Lower lobe of right lung (tissue), 2 donors: ENCODE data around the gene GHRL. TPM values are rescaled to one million over a fixed set of nuclear protein-coding genes. Genes with fewer than 3 reads are reported as not detected.

ENCODE experiments used
- ATAC-seq, 2 donors: fragments of 200-7000 bp; cut with Tn5 transposase; one replicate each; pipeline ENCODE4 v1.9.1; 2020 to 2022; ENCODE audit warnings: mild to moderate bottlenecking in 2 of 2, moderate library complexity in 2 of 2
- DNase-seq: peaks from one replicate; pipeline ENCODE4 v3.0.0-alpha.2; 2020
- H3K27ac ChIP-seq: fragments of 200-600 bp; one replicate; pipeline ENCODE4 v1.8.0; 2022
- H3K27me3 ChIP-seq: fragments of 200-600 bp; one replicate; pipeline ENCODE4 v1.8.0; 2022; ENCODE audit warnings: low read depth
- H3K36me3 ChIP-seq: fragments of 200-600 bp; one replicate; pipeline ENCODE4 v1.8.0; 2022; ENCODE audit warnings: mild to moderate bottlenecking
- H3K4me1 ChIP-seq: fragments of 200-600 bp; one replicate; pipeline ENCODE4 v1.8.0; 2022
- H3K4me3 ChIP-seq: fragments of 200-600 bp; one replicate; pipeline ENCODE4 v1.8.0; 2022; ENCODE audit warnings: mild to moderate bottlenecking
- H3K9me3 ChIP-seq: fragments of 200-600 bp; one replicate; pipeline ENCODE4 v1.8.0; 2022
- CTCF ChIP-seq: fragments of 200-600 bp; IDR thresholded peaks from one replicate; pipeline ENCODE4 v1.8.0; 2022; ENCODE audit warnings: antibody characterized with exemption, mild to moderate bottlenecking
- intact Hi-C: fragments of 100-400 bp; cut with DNase I; formaldehyde crosslinking; loops from one replicate; pipeline ENCODE4 v1.11.0; 2022
- total RNA-seq: library from RNA; stranded (reverse); fragmentation: NEBNext Ultra II Directional; extraction: Animal tissue kit (Norgen Biotek cat#: 25700); gene quantifications from one replicate; pipeline ENCODE4 v1.2.1, GENCODE V29; 2021
- donor health status: DM: no; HTN: yes; CAD: no; lungs with severe emphysema.

Gene GHRL
- total RNA-seq, 1 donor from 2014 or later: 2.5 TPM

- peaks cover 100% of the 10 kb centered on the region for H3K36me3 ChIP-seq
- DNase-seq (no peak), ATAC-seq (peak in 1 of 2 donors; percentile 11)
- H3K27ac ChIP-seq: no peak overlapping the region
- no peak overlapping the region for H3K4me3 ChIP-seq
- no peaks in the 10 kb centered on the region for H3K9me3 ChIP-seq
- no peaks in the 10 kb centered on the region for H3K27me3 ChIP-seq
- intact Hi-C loops: no loop called here
- TF ChIP-seq CTCF: no peak
- H3K4me1 ChIP-seq: peaks cover 11% of the 10 kb centered on the region
Observed at GRCh38 chr3:10312391-10312790, 19.6 kb upstream of the GHRL start.

- ATAC-seq: no peak
- Histone ChIP-seq H3K4me1 (peaks cover 11% of the 10 kb centered on the region), H3K9me3 (no peaks in the 10 kb centered on the region), H3K4me3 (no peak overlapping the region), H3K36me3 (peaks cover 100% of the 10 kb centered on the region), H3K27me3 (no peaks in the 10 kb centered on the region), H3K27ac (no peak overlapping the region)
- TF ChIP-seq CTCF: no peak
- no peak for DNase-seq
- intact Hi-C loops: no loop called here
Observed at GRCh38 chr3:10311710-10312109, 19.0 kb upstream of the GHRL start.

- peaks cover 100% of the 10 kb centered on the region for H3K36me3 ChIP-seq
- intact Hi-C loops: no loop called here
- H3K27me3 ChIP-seq: no peaks in the 10 kb centered on the region
- no peak overlapping the region for H3K4me3 ChIP-seq
- H3K9me3 ChIP-seq: no peaks in the 10 kb centered on the region
- no peak for DNase-seq
- H3K4me1 ChIP-seq: peaks cover 11% of the 10 kb centered on the region
- ATAC-seq: no peak
- no peak for TF ChIP-seq CTCF
- no peak overlapping the region for H3K27ac ChIP-seq
Observed at GRCh38 chr3:10310578-10310977, 17.8 kb upstream of the GHRL start.

GRCh38 chr3:10309736-10310135, 17.0 kb upstream of the GHRL start:
- intact Hi-C loops: no loop called here
- H3K36me3 ChIP-seq: peaks cover 100% of the 10 kb centered on the region

GRCh38 chr3:10308678-10309077, 15.9 kb upstream of the GHRL start:
- no peaks in the 10 kb centered on the region for H3K27me3 ChIP-seq
- peaks cover 100% of the 10 kb centered on the region for H3K36me3 ChIP-seq
- no peaks in the 10 kb centered on the region for H3K9me3 ChIP-seq
- no peak overlapping the region for H3K27ac ChIP-seq
- DNase-seq: no peak
- H3K4me3 ChIP-seq: no peak overlapping the region
- no peak for TF ChIP-seq CTCF
- ATAC-seq: no peak
- H3K4me1 ChIP-seq: peaks cover 11% of the 10 kb centered on the region
- intact Hi-C loops: no loop called here

More at GRCh38 chr3:10309736-10310135, 17.0 kb upstream of the GHRL start:
- H3K27ac ChIP-seq: peak overlapping the region; percentile 46
- no peaks in the 10 kb centered on the region for H3K27me3 ChIP-seq
- no peaks in the 10 kb centered on the region for H3K9me3 ChIP-seq
- H3K4me1 ChIP-seq: peaks cover 11% of the 10 kb centered on the region
- DNase-seq (no peak), ATAC-seq (no peak)
- H3K4me3 ChIP-seq: no peak overlapping the region
- no peak for TF ChIP-seq CTCF

- Histone ChIP-seq H3K4me1 (peaks cover 11% of the 10 kb centered on the region), H3K9me3 (no peaks in the 10 kb centered on the region)
Observed at GRCh38 chr3:10306156-10306555, 13.4 kb upstream of the GHRL start.

More at GRCh38 chr3:10306156-10306555, 13.4 kb upstream of the GHRL start:
- Histone ChIP-seq H3K27ac (no peak overlapping the region), H3K27me3 (no peaks in the 10 kb centered on the region), H3K36me3 (peaks cover 100% of the 10 kb centered on the region), H3K4me3 (no peak overlapping the region)
- no peak for DNase-seq
- no peak for TF ChIP-seq CTCF
- intact Hi-C loops: no loop called here
- no peak for ATAC-seq
